HG03039 (cell line): ENCODE data around the gene TMPRSS2.

Experiments
- ATAC-seq: cut with Tn5 transposase; IDR thresholded peaks from one replicate; pipeline ENCODE4 v1.9.1; 2021; ENCODE audit warnings: mild to moderate bottlenecking, moderate library complexity; ENCODE audit not compliant: unreplicated experiment

The TMPRSS2 gene

GRCh38 chr21:41451753-41452676, 55.9 kb downstream of the TMPRSS2 start:
- no peak for ATAC-seq

- no peak for ATAC-seq
Measured at GRCh38 chr21:41449613-41450012, 58.3 kb downstream of the TMPRSS2 start.

GRCh38 chr21:41447356-41447755, 60.6 kb downstream of the TMPRSS2 start:
- ATAC-seq, result no peak

- no peak for ATAC-seq
Measured at GRCh38 chr21:41446586-41446985, 61.4 kb downstream of the TMPRSS2 start.

- ATAC-seq, result no peak
Measured at GRCh38 chr21:41445465-41445862, 62.5 kb downstream of the TMPRSS2 start.

- no peak for ATAC-seq
Measured at GRCh38 chr21:41444703-41445464, 63.1 kb downstream of the TMPRSS2 start.

GRCh38 chr21:41443562-41443961, 64.4 kb downstream of the TMPRSS2 start:
- ATAC-seq, result no peak

DNA sequence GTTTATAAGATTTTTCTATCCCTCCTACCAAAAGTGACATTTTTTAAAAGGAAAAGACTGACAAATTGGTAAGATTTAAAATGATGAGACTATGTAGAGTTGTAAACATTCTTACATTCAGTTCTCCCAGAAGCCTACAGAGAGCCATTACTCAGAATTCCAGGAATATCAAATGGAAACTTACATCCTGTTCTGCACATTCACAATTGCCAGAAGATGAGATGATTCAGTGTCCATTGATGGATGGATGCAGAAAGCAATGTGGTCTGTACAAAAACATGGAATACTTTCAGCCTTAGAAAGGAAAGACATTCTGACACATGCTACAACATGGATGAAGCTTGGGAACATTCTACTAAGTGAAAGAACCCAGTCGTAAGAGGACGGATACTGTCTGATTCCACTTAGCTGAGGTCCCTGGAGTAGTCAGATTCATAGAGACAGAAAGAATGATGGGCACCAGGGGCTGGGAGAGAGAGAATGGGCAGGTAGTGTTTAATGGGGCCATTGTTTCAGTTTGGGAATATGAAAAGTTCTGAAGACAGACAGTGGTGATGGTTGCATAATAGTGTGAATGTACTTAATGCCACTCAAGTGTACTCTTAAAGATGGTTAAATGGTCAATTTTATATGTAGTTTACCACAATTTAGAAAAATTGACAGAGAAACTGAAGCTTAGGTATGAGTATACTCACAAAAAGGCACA, 65.3 kb downstream of the TMPRSS2 start:
- ATAC-seq, result no peak

GRCh38 chr21:41441546-41441945, 66.4 kb downstream of the TMPRSS2 start:
- no peak for ATAC-seq

- ATAC-seq, result no peak
Measured at GRCh38 chr21:41439248-41439647, 68.7 kb downstream of the TMPRSS2 start.

- ATAC-seq, result no peak
Measured at GRCh38 chr21:41438425-41439113, 69.4 kb downstream of the TMPRSS2 start.

- ATAC-seq, result no peak
Measured at GRCh38 chr21:41437729-41438128, 70.2 kb downstream of the TMPRSS2 start.

GRCh38 chr21:41435706-41436105, 72.3 kb downstream of the TMPRSS2 start:
- no peak for ATAC-seq

DNA sequence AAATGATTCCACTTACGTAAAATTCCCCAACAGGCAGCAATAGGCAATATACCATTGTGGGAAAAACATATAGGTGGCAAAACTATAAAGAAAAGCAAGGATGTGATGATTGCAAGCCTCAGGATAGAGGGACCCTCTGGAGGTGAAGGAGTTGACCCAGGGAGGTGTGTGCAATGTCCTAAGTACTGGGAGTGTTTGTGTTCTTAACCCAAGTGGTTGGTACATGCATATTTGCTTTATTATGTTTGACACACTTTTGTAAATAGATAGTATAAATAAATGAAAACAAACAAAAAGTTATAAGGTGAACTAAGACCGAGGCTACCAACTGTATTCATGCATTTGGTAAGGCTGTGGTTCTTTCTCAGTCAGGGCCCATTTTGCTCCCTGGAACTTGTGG, 74.4 kb downstream of the TMPRSS2 start:
- no peak for ATAC-seq

- ATAC-seq, result no peak
Measured at GRCh38 chr21:41432562-41433460, 75.1 kb downstream of the TMPRSS2 start.

GRCh38 chr21:41431788-41432548, 76.0 kb downstream of the TMPRSS2 start:
- peak; percentile 72 for ATAC-seq

DNA sequence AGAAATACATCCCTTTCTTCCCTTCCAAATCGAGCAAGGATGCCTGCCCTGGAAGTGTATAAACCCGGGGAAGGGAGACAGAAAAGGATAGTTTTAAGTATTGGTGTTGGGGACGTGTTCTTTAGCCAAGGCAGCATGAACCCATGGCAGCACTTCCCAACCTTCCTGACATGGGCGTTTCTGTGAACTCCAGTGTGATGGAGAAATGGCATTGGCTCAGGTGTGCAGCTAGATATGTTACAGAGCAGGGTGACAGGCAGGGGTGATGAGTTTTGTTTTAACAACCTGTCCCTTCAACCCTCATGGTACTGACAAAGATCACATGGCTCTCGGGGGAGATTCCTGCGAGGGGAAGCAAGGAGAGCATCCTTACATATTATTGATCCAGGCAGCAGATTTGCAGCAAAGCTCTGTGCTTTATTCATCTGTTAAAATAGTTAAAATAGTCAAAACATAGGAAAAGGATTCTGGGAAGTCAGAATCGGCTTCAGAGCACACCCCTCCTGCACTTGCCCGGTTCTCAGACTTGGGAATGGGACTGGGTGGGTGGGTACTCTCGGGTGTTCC, 78.0 kb downstream of the TMPRSS2 start:
- no peak for ATAC-seq

GRCh38 chr21:41429305-41429704, 78.7 kb downstream of the TMPRSS2 start:
- no peak for ATAC-seq

- ATAC-seq, result no peak
Measured at GRCh38 chr21:41428847-41429246, 79.1 kb downstream of the TMPRSS2 start.
